GM19240 (cell line): ENCODE measurements around the gene MXD3.
"Not testable (repeated sequence)": the region's sequence is repeated elsewhere in the genome, so short reads cannot be mapped to it uniquely, and the experiment has no call there.

Experiments used
- DNase-seq: peaks from one replicate; pipeline ENCODE4 v3.0.0; 2011; ENCODE audit warnings: low spot score; ENCODE audit not compliant: insufficient read length

Gene MXD3

GRCh38 chr5:177320879-177321278 lies 9.2 kb upstream of the MXD3 start:
- DNase-seq = no peak

- no peak for DNase-seq
Observed at GRCh38 chr5:177319913-177320588, 8.4 kb upstream of the MXD3 start.

- no peak for DNase-seq
Observed at GRCh38 chr5:177317959-177318377, 6.3 kb upstream of the MXD3 start.

GRCh38 chr5:177316005-177316404 lies 4.3 kb upstream of the MXD3 start:
- no peak for DNase-seq

GRCh38 chr5:177315411-177315810 lies 3.7 kb upstream of the MXD3 start:
- DNase-seq = no peak

- DNase-seq = no peak
Observed at GRCh38 chr5:177314376-177315342, 3.0 kb upstream of the MXD3 start.

GRCh38 chr5:177313561-177314259 lies 2.0 kb upstream of the MXD3 start:
- no peak for DNase-seq

- no peak for DNase-seq
Observed at GRCh38 chr5:177312649-177313181, 1.0 kb upstream of the MXD3 start.

GRCh38 chr5:177311392-177311722 lies 341 bp downstream of the MXD3 start:
- no peak for DNase-seq

- no peak for DNase-seq
Observed at GRCh38 chr5:177310757-177311391, 824 bp downstream of the MXD3 start.

GRCh38 chr5:177310332-177310731 lies 1.4 kb downstream of the MXD3 start:
- no peak for DNase-seq

- DNase-seq = no peak
Observed at GRCh38 chr5:177309351-177310191, 2.1 kb downstream of the MXD3 start.

- DNase-seq = no peak
Observed at GRCh38 chr5:177308740-177309139, 3.0 kb downstream of the MXD3 start.

- no peak for DNase-seq
Observed at GRCh38 chr5:177307544-177308363, 3.9 kb downstream of the MXD3 start.

GRCh38 chr5:177306674-177307543 lies 4.8 kb downstream of the MXD3 start:
- no peak for DNase-seq

GRCh38 chr5:177306103-177306640 lies 5.5 kb downstream of the MXD3 start:
- not testable (repeated sequence) for DNase-seq

- no peak for DNase-seq
Observed at GRCh38 chr5:177304392-177305119, 7.1 kb downstream of the MXD3 start.
